Cardiac septum (tissue), 1 donor: ENCODE results near the gene DNMT3A. TPM values are rescaled to one million over a fixed set of nuclear protein-coding genes. Genes with fewer than 3 reads are reported as not detected.
"Not testable (repeated sequence)": the region's sequence is repeated elsewhere in the genome, so short reads cannot be mapped to it uniquely, and the experiment has no call there.

Source experiments
- DNase-seq: peaks from one replicate; pipeline ENCODE4 v3.0.0-alpha.2; 2020; ENCODE audit warnings: low spot score
- intact Hi-C: fragments of 100-400 bp; cut with DNase I; formaldehyde crosslinking; loops from one replicate; pipeline ENCODE4 v1.14.0; 2022
- total RNA-seq: library from RNA; stranded (reverse); fragmentation: NEBNext Ultra II Directional; extraction: Animal tissue kit (Norgen Biotek cat#: 25700); gene quantifications from one replicate; pipeline ENCODE4 v1.2.1, GENCODE V29; 2021
- donor health status: DM: no; HTN: no; CAD: no.

Gene DNMT3A
- total RNA-seq, 1 donor from 2014 or later = 24.9 TPM

GRCh38 chr2:25233916-25234605 is 107.7 kb downstream of the DNMT3A start:
- no peak for DNase-seq
- intact Hi-C loops = no loop called here

DNA sequence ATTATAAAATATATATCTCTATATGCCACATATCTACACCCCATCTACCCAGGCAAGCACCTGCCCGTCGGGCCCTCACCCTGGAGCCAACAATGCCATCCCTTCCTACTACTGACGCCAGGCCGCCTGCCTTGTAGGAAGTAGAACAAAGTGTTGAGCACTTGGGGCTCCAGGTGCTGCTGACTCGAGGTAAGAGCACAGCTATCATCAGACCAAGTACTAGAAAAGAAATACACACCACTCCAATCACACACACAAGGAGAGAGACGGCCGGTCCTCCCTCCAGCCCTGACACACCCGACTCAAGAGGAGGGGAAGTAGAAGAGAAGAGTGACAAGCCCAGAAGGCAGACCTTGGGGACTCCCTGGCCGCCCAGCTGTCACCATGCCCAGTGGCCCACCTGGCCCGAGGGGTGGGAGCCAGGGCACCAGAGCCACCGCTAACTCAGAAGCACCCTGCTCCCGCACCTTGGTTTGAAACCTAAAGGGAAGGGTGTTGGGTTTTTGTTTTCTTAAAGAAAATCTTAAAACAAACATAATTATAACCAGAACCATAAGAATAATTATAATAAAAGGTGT is 109.4 kb downstream of the DNMT3A start:
- no peak for DNase-seq
- intact Hi-C loops = no loop called here

GRCh38 chr2:25230948-25231311 is 110.8 kb downstream of the DNMT3A start:
- no peak for DNase-seq
- intact Hi-C loops = no loop called here

- no peak for DNase-seq
Observed at GRCh38 chr2:25230198-25230947, 111.4 kb downstream of the DNMT3A start.

DNA sequence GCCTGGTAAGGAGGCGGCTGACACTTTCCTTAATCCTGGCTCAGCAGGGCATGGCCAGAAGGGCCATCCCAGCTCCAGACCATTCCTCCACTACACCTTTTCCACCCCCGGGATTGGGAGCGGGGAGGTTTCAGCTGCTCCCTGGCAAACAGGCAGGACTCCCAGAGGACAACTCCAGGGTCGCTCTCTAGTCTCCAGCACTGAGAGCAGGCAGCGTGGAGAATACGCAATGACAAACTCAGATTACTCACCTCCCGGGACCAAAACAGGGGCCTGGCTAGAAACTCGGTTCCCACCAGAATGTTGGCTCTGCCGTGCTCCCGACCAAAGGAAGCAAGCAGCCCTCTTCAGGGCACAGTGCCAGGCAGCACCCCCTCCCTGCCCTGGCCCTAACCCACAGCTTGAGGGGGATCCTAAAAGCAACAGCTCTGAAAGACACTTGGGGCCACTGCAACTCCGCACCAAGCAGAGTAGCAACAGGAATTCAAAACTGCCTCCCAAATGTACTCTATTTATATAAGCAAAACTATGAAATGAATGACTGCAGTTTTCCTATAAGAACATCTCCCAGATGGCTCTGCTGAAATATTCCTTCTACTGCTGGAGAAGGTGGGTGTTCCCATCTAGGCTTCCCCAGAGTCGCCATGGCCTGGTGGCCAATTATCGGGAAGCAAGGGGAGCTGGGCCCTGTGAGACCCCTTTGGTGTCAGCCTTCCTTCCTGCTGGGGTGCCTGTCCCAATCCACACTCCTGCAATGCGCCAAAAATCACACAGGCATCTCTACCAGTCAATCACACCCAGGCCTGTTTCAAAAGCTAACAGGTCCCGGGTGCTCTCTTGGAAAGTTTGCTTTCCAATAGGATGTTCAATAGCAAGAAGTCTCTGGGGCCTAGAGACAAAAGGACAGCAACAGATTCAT is 112.2 kb downstream of the DNMT3A start:
- DNase-seq = no peak
- intact Hi-C loops = no loop called here

More at GRCh38 chr2:25230198-25230947, 111.4 kb downstream of the DNMT3A start:
- intact Hi-C loops = no loop called here

GRCh38 chr2:25228848-25229278 is 112.9 kb downstream of the DNMT3A start:
- intact Hi-C loops = no loop called here
- no peak for DNase-seq

DNA sequence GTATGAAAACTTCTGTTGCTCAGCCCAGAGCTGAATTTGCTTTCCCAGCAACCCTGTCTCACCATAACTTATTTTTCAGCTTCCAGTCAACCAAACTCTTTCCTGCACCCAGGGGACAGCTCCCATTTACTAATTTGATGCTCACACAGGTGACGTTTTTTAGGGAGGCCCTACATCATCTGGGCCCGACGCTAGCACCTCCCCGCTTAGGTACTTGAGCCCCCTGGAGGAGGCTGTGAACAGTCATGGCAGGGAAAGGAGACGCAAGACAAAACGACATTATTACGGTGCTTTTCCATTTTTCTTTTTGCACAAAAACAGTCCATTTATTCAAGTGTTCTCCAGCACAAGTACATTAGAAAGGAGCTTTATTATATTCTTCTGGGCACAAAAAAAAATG is 114.1 kb downstream of the DNMT3A start:
- intact Hi-C loops = no loop called here
- DNase-seq = no peak

DNA sequence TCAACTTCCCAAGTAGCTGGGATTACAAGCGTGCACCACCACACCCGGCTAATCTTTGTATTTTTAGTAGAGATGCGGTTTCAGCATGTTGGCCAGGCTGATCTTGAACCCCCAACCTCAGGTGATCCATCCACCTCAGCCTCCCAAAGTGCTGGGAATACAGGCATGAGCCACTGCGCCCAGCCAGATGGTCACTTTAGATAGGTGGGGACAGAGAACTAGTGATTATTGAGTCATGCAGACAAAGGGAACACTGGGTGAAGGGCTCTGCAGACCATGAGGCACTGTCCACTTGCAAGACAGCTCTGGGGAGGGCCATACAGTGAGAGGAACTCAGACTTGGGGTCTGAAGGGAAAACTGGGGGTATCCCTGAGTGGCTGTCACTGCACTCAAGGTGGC is 114.9 kb downstream of the DNMT3A start:
- intact Hi-C loops = no loop called here
- DNase-seq = no peak

DNA sequence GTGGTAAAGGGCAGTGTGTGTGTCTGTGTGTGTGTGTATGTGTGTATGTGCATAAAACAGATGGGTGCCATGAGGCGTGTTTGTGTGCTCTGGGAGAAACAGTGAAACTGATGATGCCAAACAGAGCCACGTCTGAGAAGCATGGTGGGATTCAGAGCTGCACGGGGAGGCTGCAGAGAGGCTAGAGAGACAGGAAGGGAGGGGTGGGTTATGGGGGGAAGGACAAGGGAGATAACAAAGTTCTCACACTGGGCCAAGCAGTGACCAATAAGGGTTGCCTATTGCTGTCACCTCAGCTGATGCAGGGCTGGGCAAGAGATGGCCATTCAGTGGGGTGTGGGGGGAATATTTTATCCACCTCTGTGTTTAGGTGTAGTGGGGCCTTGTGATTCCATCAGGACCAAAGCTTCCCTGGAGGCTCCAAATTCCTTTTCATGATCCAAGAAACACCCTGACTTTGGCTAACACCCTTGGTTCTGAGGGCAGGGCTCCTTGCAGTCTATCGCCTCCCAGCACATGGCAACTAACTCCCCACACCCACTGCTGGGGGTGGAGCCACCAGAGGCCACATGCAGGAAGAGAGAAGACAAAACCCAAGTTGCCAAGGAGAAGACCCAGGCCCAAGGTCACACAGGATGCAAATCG is 119.1 kb downstream of the DNMT3A start:
- DNase-seq = no peak

GRCh38 chr2:25221579-25221978 is 120.1 kb downstream of the DNMT3A start:
- DNase-seq = no peak
- intact Hi-C loops = no loop called here

More for the DNA sequence above, 119.1 kb downstream of the DNMT3A start:
- intact Hi-C loops = no loop called here

GRCh38 chr2:25220313-25220712 is 121.4 kb downstream of the DNMT3A start:
- DNase-seq = no peak
- intact Hi-C loops = no loop called here

DNA sequence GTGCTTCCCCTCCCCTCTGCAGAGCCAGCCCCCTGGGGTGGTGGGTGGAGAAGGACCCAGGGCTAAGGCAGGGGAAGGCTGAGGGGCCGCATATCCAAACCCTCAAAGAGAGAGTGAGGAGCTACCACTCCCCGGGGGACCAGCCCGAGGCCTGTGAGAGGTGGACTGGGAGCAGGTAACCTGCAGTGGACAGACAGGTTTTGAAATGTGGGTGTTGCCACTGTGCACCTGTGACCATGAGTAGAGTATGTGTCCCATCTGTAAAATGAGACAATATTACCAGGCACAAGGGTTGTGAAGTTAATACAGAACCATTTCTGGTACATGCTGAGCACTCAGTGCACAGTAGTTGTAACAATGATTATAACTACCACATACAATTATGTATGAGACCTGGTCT is 122.1 kb downstream of the DNMT3A start:
- DNase-seq = no peak
- intact Hi-C loops = no loop called here

- intact Hi-C loops = no loop called here
- no peak for DNase-seq
Observed at GRCh38 chr2:25218100-25218499, 123.6 kb downstream of the DNMT3A start.

DNA sequence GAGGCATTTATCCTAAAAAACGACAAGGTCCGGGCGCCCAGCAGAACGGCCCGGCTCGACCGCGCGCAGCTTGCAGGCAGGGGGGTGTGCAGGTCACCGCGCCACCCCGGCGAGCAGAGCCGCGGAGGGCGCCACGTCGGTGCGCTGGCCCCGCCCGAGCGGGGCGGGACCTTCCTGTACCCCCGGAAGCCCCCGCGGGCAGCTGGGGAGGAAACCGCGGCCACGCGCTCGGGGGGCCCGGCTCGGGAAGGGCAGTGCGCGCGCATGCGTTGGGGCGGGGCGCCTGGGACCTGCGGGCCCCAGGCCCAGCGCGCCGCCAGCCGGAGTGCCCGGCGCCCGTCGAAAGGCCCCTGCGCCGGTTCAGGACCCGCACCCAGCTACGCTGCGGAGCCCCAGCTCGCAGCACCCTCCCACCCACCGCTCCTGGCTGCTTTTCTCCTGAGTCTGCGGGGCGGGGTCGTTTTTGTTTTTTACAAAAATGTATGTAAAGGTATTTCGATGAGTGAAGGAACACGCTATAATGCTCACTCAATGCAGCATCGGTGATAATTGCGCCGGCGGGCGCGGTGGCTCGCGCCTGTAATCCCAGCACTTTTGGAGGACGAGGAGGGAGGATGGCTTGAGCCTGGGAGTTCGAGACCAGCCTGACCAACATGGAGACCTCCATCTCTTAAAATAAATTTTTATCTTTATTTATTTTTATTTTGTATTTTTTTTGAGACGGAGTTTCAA is 125.6 kb downstream of the DNMT3A start:
- DNase-seq = peak; percentile 88
- intact Hi-C loops = no loop called here

DNA sequence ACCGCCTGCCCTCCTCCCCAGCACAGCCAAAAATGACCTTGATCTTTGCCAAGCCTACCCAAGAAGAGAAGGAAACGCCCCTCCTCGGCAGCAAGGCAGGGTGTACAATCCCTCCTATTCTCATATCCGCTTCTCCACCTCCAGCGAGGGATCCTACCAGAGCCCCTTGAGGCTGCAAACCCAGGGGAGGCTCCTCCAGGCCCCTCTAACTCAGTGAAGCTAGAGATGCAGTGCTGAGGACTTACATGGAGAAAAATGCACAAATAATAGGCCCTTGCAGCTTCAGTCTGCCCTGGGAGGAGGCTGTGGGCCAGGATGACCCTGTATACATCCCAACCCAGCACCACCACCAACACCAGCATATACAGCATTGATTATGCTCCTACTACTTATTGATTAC is 126.5 kb downstream of the DNMT3A start:
- no peak for DNase-seq
- intact Hi-C loops = no loop called here

DNA sequence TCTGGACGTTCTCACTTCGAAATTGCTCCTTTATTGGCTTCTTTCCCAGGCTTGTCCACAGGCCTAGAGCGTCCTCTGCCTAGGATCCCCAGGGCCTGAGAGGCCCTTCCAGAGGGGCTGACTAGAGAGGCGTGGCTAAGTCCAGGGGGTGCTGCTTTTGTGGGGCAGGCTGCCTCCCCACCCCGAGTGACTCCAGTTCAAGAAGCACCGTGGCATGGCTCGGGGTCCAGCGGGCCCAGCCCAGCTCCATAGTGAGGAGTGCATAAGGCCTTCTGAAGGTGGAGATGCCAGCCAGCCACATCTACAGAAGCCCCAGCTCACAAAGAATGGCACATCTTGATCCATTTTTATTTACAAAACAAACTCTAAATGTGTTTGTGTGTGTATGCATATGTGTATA is 128.5 kb downstream of the DNMT3A start:
- intact Hi-C loops = no loop called here
- DNase-seq = no peak

- DNase-seq, intact Hi-C loops: not testable (repeated sequence)
Observed at GRCh38 chr2:25210923-25211322, 130.8 kb downstream of the DNMT3A start.

GRCh38 chr2:25207078-25207545 is 134.6 kb downstream of the DNMT3A start:
- no peak for DNase-seq
- intact Hi-C loops = no loop called here
